PC-3 (cell line): ENCODE results near the gene HRG.

Experiments
- CTCF ChIP-seq: fragments of 300-600 bp; sonication (generic); conservative IDR thresholded peaks from 2 replicates; pipeline ENCODE4 v1.5.1; 2017; ENCODE audit warnings: antibody characterized with exemption, low read depth, mild to moderate bottlenecking, low read length
- EZH2 ChIP-seq: fragments of 300-600 bp; sonication (generic); IDR thresholded peaks from one replicate; pipeline ENCODE4 v1.6.1; 2017; ENCODE audit warnings: antibody characterized with exemption, mild to moderate bottlenecking, low read length; ENCODE audit not compliant: unreplicated experiment

DNA sequence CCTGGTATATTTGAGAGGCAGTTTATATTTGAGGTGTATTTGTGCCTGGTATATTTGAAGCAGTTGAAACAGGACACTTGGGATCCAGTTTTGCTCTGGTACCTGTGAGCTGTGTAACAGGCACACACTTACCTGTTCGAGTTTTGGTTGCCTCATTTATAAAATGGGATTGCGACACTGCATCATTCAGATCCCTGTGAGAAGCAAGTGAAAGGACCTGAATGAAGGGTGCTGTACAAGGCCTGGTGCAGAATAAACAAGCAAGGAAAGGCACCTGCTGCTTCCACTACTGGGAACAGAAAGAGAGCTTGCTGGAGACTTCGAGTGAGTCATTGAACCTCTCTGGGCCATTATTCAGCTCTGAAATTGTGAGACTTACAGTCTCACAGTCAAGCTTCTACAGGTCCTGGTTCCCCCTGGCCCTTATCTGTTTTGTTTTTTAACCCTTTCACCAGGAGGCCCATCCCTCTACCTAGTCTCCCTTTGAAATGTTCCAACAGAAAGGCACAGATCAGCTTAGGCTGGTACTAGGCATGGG, 14.1 kb upstream of the HRG start:
- no peak for TF ChIP-seq CTCF
- no peak for TF ChIP-seq EZH2
